ENCODE data around the gene LIG3. TPM values are rescaled to one million over a fixed set of nuclear protein-coding genes. Genes with fewer than 3 reads are reported as not detected.

The LIG3 gene
- total and polyA plus RNA-seq, 2 of the 4 experiments (the other 2 are of a cell fraction), result 36.4 to 41.9 TPM

- Histone ChIP-seq H2AFZ (replicated peaks; ENCODE audit: low read length, poor library complexity) (no peak overlapping the region), H2BK5ac (ENCODE audit: low read depth, low read length, poor library complexity, severe bottlenecking) (no peak overlapping the region), H3K27ac (ENCODE audit: insufficient read depth, low read length) (no peak overlapping the region), H2AK9ac (replicated peaks; ENCODE audit: low read depth, low read length, poor library complexity) (no peak overlapping the region), H3K4me3 (ENCODE audit: insufficient read depth, low read depth, low read length) (no peak overlapping the region), H3K4me1 (ENCODE audit: control insufficient read depth, insufficient read depth, low read length) (no peaks in the 10 kb centered on the region), H3K56ac (ENCODE audit: extremely low read depth, insufficient read depth, low read length) (no peak overlapping the region), H4K5ac (ENCODE audit: low read depth, low read length) (no peak overlapping the region), H3K36me3 (ENCODE audit: control insufficient read depth, insufficient read depth, low read length) (peaks cover 28% of the 10 kb centered on the region), H2AK5ac (ENCODE audit: low read depth, low read length) (no peak overlapping the region), H3K9me1 (ENCODE audit: insufficient read depth, low read length) (peaks cover 10% of the 10 kb centered on the region; the same call in 1 of the 2 replicates), H3K14ac (replicated peaks; ENCODE audit: low read depth, low read length) (no peak overlapping the region), H4K20me1 (ENCODE audit: insufficient read depth, low read length) (no peaks in the 10 kb centered on the region), H4K91ac (ENCODE audit: insufficient read depth, low read depth, low read length) (no peak overlapping the region), H2BK20ac (ENCODE audit: low read depth, low read length) (no peak overlapping the region), H3K9me3 (ENCODE audit: control insufficient read depth, insufficient read depth, low read length) (no peaks in the 10 kb centered on the region), H3K4me2 (ENCODE audit: low read depth, low read length) (no peak overlapping the region), H3K9ac (ENCODE audit: low read depth, low read length) (no peak overlapping the region), H3K79me1 (ENCODE audit: low read depth in 1 of 2, low read length in 2 of 2) (peaks cover 15 to 50% of the 10 kb centered on the region in 2 experiments), H3K18ac (ENCODE audit: low read depth, low read length) (no peak overlapping the region), H3K23ac (ENCODE audit: low read depth, low read length) (no peak overlapping the region), H2BK15ac (ENCODE audit: low read depth, low read length) (no peak overlapping the region), H3K4ac (ENCODE audit: low read depth, low read length) (no peak overlapping the region), H3K27me3 (ENCODE audit: control insufficient read depth, insufficient read depth, low read length) (no peaks in the 10 kb centered on the region), H2BK120ac (ENCODE audit: low read depth, low read length) (no peak overlapping the region), H4K8ac (ENCODE audit: low read depth in 2 of 2, low read length in 2 of 2) (no peak overlapping the region)
- DNase-seq (no peak), ATAC-seq (ENCODE audit: low read depth) (no peak)
- ChIA-PET CTCF (no interaction called here), POLR2A (ENCODE audit: unreplicated experiment) (no interaction called here)
- dilution Hi-C loops (cut with HindIII; ENCODE audit: low sequenced_read_pairs, unreplicated experiment) (no loop called here), intact Hi-C loops (cut with micrococcal nuclease) (no loop called here), in situ Hi-C loops (cut with MboI; ENCODE audit: low sequenced_read_pairs) (no loop called here)
- no CpG with 5 or more reads among the region's 4 CpGs for WGBS, 2 experiments (ENCODE audit: extremely low coverage in 2 of 2, insufficient read length in 1 of 2)
- TF ChIP-seq CEBPB (IDR thresholded peaks at IDR 0.05; ENCODE audit: low read depth, low read length) (no peak), NFE2L2 (IDR thresholded peaks at IDR 0.05; ENCODE audit: low read depth, low read length) (no peak), RCOR1 (IDR thresholded peaks at IDR 0.05; ENCODE audit: insufficient replicate concordance, low read length) (no peak)
- no TSS peak for BruUV-seq (replicated peaks)
Measured at GRCh38 chr17:35017021-35017420, 36.7 kb downstream of the LIG3 start.
